Skeletal muscle cell (primary cell): Measurements from ENCODE around the gene SLC10A4.
"Not testable (repeated sequence)": the region's sequence is repeated elsewhere in the genome, so short reads cannot be mapped to it uniquely, and the experiment has no call there.

Experiments
- DNase-seq: peaks from one replicate; pipeline ENCODE4 v3.0.0-alpha.2; 2010; ENCODE audit warnings: low read depth
- H3K4me3 ChIP-seq: 2 replicates; pipeline ENCODE4 v1.5.1; 2011; ENCODE audit warnings: low read depth, mild to moderate bottlenecking, control low read depth, low read length, moderate library complexity

The SLC10A4 gene, protein sequence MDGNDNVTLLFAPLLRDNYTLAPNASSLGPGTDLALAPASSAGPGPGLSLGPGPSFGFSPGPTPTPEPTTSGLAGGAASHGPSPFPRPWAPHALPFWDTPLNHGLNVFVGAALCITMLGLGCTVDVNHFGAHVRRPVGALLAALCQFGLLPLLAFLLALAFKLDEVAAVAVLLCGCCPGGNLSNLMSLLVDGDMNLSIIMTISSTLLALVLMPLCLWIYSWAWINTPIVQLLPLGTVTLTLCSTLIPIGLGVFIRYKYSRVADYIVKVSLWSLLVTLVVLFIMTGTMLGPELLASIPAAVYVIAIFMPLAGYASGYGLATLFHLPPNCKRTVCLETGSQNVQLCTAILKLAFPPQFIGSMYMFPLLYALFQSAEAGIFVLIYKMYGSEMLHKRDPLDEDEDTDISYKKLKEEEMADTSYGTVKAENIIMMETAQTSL

DNA sequence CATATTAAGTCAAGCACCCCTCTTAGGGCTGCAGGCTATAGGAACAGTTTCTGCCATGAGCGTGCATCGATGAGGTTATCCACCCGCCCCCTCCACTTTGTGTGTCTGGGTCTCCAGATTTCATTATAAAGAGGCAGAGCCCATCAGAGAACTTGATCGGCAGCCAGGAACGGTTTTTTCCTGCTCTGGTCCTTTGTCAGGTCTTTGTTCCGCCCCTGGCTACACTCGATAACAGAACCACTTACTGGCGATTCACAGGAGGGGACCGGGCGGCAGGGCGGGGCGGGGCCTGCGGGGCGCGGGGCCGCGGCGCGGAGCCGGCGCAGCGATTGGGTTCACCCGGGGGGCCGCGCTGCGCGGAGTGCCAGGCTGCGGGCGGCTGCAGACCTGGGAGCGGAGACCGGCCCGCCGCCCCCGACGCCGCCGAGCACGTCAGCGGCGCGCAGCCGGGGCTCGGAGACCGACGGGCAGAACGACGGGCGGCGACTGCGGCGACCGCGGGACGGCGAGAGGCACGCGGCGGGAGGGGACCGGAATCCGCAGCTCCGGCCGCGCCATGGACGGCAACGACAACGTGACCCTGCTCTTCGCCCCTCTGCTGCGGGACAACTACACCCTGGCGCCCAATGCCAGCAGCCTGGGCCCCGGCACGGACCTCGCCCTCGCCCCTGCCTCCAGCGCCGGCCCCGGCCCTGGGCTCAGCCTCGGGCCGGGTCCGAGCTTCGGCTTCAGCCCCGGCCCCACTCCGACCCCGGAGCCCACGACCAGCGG lies at the start of gene SLC10A4:
Gene SLC10A4, plus strand, starts transcription at position 338 of the 771 bp plus-strand sequence. Its CDS starts 219 bp downstream, at position 557.
- no peak for DNase-seq

DNA sequence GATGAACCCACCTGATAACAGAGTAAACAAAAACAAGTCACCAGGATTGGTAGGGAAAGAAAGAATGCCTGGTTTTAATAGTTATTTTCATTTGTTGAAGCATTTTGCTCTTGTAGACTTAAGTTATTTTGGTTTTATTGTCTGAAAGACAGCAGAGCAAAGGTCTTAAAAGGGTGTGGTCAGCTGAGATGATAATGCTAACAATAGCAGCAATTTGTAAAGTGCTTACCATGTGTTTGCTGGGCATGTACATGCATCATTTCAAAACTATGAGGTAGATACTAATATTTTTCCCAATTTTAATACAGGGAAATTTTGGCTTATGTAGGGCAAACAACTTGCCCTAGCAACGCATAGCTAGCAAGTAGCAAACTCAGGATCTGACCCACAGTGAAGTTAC lies 46.8 kb upstream of the SLC10A4 start:
- no peak overlapping the region for H3K4me3 ChIP-seq
- DNase-seq, result no peak

More for the DNA sequence above, at the start of gene SLC10A4:
- H3K4me3 ChIP-seq, result peak within 1 kb of the TSS; percentile 23

DNA sequence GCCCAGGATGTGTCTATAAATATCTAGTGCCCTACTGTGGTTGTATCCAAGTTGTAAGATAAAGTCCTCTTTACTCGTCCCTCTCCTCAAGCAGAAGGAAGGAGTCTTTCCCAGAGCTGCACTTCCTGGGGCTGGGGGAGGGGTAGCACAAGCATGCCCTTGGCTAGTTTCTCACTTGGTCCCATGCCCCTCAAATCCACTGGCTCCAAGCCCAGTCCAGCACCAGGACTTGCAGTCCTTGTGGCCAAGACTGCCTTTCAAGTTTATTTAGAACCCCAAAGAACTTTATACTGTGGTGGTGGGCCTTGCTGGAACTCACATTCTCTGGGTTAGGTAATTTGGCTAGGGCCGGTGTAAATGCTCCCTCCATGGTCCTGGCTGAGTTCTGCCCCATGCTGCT lies 43.2 kb upstream of the SLC10A4 start:
- DNase-seq, result no peak

DNA sequence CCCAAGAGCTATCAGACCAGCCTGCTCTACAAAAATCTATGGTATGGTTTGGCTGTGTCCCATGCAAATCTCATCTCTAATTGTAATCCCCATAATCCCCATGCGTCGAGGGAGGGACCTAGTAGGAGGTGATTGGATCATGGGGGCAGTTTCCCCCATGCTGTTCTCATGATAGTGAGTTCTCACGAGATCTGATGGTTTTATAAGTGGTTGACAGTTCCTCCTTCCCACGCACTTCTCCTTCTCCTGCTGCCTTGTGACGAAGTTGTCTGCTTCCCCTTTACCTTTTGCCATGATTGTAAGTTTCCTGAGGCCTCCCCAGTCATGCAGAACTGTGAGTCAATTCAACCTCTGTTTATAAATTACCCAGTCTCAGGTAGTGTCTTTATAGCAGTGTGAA lies 42.2 kb upstream of the SLC10A4 start:
- not testable (repeated sequence) for H3K4me3 ChIP-seq, DNase-seq

More for the DNA sequence above, 43.2 kb upstream of the SLC10A4 start:
- no peak overlapping the region for H3K4me3 ChIP-seq

- no peak overlapping the region for H3K4me3 ChIP-seq
- DNase-seq, result no peak
Measured at GRCh38 chr4:48445704-48446103, 37.4 kb upstream of the SLC10A4 start.

DNA sequence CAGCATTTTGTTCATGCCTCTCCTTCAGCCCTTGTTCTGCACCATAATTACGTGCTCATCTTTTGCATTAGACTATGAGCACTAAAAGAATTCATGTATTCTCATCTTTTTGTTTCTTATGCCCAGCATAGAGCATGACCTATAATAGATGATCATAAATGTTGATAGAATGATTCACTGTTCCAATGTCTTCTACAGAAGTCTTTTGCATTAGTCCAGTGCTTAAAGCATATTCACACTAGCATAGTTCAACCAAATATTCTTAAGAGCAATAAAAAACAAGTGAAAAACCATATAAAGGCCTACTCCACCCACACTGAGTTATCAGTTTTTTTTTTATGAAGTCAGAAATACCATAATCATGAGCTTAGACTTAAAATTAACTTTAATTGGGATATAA lies 36.5 kb upstream of the SLC10A4 start:
- DNase-seq, result no peak
- H3K4me3 ChIP-seq, result no peak overlapping the region

GRCh38 chr4:48449151-48449550 lies 34.0 kb upstream of the SLC10A4 start:
- no peak for DNase-seq
- no peak overlapping the region for H3K4me3 ChIP-seq

GRCh38 chr4:48450740-48451139 lies 32.4 kb upstream of the SLC10A4 start:
- no peak for DNase-seq
- H3K4me3 ChIP-seq, result no peak overlapping the region

DNA sequence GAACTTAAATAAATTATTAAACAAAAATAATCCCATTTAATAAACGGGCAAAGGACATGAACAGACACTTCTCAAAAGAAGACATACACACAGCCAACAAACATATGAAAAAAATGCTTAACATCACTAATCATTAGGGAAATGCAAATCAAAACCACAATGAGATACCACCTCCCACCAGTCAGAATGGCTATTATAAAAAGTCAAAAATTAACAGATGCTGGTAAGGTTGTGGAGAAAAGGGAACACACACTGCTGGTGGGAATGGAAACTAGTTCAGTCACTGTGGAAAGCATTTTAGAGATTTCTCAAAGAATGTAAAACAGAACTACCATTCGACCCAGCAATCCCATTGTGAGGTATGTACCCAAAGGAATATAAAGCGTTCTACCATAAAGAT lies 31.5 kb upstream of the SLC10A4 start:
- DNase-seq, result not testable (repeated sequence)

DNA sequence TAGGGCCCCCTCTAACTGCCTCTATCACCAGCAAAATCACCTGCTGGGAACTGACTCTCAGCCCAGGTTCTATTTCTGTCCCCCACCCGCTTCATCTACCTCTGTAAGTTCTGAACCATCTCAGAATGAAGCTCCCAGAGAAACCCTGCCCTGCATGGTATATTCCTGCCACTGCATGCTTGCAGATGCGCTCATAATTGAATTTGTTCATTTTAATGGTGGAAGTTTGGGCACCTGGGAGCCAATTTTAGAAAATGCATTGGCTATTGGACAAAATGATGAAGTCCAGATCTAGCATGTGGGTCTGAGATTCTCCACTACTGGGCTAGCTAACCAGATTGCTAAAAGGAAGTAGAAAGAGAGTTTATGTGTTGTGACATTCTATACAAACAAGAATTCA lies 28.6 kb upstream of the SLC10A4 start:
- no peak overlapping the region for H3K4me3 ChIP-seq
- no peak for DNase-seq

More for the DNA sequence above, 31.5 kb upstream of the SLC10A4 start:
- not testable (repeated sequence) for H3K4me3 ChIP-seq

GRCh38 chr4:48461000-48461399 lies 22.1 kb upstream of the SLC10A4 start:
- no peak for DNase-seq
- H3K4me3 ChIP-seq, result no peak overlapping the region

DNA sequence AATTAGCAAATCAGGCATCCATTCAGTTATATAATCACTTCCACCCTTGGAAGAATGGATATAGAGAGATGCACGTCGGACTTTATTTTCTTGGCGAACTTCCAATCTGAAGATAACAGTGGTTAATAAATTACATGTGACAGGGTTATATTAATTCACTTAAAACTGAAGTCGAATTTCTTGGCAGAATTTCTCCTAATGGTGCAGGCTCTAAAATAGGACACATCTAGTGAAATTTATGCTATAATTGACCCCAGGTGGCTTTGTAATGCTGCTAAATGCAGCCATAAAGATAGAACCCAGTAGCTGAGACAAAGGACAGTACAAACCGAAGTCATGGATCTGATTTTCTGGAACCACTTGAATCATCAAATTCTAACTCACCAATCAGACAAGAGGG lies 20.8 kb upstream of the SLC10A4 start:
- DNase-seq, result no peak
- H3K4me3 ChIP-seq, result no peak overlapping the region

- no peak overlapping the region for H3K4me3 ChIP-seq
- no peak for DNase-seq
Measured at GRCh38 chr4:48467442-48467841, 15.7 kb upstream of the SLC10A4 start.

- DNase-seq, result no peak
- H3K4me3 ChIP-seq, result no peak overlapping the region
Measured at GRCh38 chr4:48467891-48468290, 15.3 kb upstream of the SLC10A4 start.

DNA sequence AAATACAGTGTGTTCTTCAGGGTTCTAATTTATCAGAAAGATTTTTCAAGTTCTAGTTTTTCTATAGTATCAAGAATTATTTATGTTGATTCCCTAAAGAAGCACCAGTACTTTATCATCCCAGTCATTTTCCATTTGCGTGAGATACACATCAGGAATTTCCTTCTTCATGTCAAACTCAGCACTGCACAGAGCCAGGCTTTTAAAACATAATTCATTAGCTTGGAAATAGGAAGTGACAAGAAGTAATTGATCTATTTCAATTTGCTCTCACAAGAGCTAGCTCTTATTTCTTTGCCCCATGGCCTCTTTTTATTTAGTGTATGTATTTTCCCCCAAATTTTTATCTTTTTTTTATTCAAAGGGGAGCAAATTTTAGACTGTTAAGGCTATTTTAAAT lies 13.0 kb upstream of the SLC10A4 start:
- DNase-seq, result no peak
- no peak overlapping the region for H3K4me3 ChIP-seq

DNA sequence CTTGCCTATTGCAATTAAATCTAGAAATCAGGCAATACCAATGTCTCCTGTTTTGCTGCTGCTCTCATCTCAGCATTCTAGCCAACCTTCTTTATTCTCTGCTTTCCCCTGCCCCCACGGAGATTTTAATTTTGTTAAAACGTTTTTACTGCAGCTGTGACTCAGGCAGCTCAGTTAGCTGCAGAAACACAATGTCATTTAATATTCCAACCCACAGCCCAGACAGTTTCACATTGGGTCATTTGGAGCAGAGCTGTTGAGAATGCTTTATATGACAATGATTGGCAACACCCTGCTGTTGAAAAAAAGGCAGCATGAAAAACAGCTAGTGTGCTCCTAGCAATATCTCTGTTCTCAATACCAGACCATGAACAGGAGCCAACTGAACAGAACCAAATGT lies 12.6 kb upstream of the SLC10A4 start:
- DNase-seq, result no peak
- no peak overlapping the region for H3K4me3 ChIP-seq

- no peak for DNase-seq
- no peak overlapping the region for H3K4me3 ChIP-seq
Measured at GRCh38 chr4:48472794-48473193, 10.3 kb upstream of the SLC10A4 start.

- no peak for DNase-seq
- no peak overlapping the region for H3K4me3 ChIP-seq
Measured at GRCh38 chr4:48475770-48476169, 7.4 kb upstream of the SLC10A4 start.

DNA sequence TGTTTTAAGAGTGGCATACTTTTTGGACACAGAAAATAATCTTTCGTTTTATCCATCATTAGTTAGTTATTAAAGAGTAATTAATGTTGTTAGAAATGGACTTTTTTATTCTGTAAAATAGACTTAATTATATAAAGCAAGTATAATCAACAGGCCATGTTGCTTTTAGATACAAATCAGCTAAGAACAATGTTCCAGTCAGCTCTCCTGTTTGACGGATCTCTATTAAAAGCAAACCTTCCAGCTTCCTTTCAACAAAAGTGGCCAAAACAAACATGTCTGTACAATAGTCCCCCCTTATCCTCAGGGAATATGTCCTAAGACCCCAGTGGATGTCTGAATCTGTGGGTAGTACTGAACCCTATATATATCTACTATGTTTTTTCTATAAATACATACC lies 4.9 kb upstream of the SLC10A4 start:
- no peak for DNase-seq

DNA sequence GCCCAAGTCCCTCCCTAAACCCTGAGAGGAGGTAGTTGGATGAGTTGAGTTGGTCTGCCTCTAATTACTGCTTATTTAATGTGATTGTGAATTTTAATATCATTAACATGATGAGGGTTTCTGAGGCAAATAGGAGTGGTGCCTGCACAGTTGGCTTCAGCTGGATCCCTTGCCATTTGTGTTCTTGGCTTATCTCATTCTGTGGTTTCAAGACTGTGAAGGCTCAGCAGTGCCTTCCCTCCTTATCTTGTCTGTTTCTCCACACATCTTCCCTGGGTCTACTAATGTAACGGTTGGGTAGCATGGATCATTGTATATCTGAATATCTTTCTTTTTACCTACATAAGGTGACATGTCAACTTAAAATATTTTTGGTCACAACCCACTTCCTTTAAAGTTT lies 1.6 kb upstream of the SLC10A4 start:
- no peak for DNase-seq
- no peak overlapping the region for H3K4me3 ChIP-seq

More for the DNA sequence above, 4.9 kb upstream of the SLC10A4 start:
- no peak overlapping the region for H3K4me3 ChIP-seq
